Loucy (cell line): ENCODE data around the gene IL1R2.

Experiments
- H2AFZ ChIP-seq: fragments of 200-600 bp; sonication (generic); 2 replicates; pipeline ENCODE4 v1.6.0; 2016; ENCODE audit warnings: antibody characterized with exemption, mild to moderate bottlenecking, low read length, moderate library complexity
- H3F3A ChIP-seq: fragments of 200-600 bp; 2 replicates; pipeline ENCODE4 v1.6.0; 2016; ENCODE audit warnings: antibody characterized with exemption, low read depth, mild to moderate bottlenecking
- H3K27me3 ChIP-seq: fragments of 200-600 bp; sonication (generic); 2 replicates; pipeline ENCODE4 v1.6.1; 2014; ENCODE audit warnings: low read length, mild to moderate bottlenecking; ENCODE audit not compliant: insufficient read depth, poor library complexity, severe bottlenecking
- H3K36me3 ChIP-seq: fragments of 200-600 bp; sonication (generic); 2 replicates; pipeline ENCODE4 v1.6.1; 2016; ENCODE audit warnings: low read length; ENCODE audit not compliant: insufficient read depth
- H3K4me1 ChIP-seq: fragments of 200-600 bp; sonication (generic); 2 replicates; pipeline ENCODE4 v1.5.1; 2014; ENCODE audit warnings: low read length, mild to moderate bottlenecking; ENCODE audit not compliant: insufficient read depth, poor library complexity, severe bottlenecking
- H3K4me2 ChIP-seq: fragments of 200-600 bp; sonication (generic); 2 replicates; pipeline ENCODE4 v1.6.0; 2014; ENCODE audit warnings: antibody characterized with exemption, low read length, low read depth, mild to moderate bottlenecking; ENCODE audit not compliant: poor library complexity, severe bottlenecking
- H3K4me3 ChIP-seq: fragments of 200-600 bp; sonication (generic); 2 replicates; pipeline ENCODE4 v1.5.1; 2014; ENCODE audit warnings: low read length, mild to moderate bottlenecking, mixed read lengths; ENCODE audit not compliant: poor library complexity, severe bottlenecking
- H3K79me2 ChIP-seq: fragments of 200-600 bp; sonication (generic); 2 replicates; pipeline ENCODE4 v1.6.1; 2014; ENCODE audit warnings: low read length; ENCODE audit not compliant: insufficient read depth
- H3K9ac ChIP-seq: fragments of 200-600 bp; sonication (generic); 2 replicates; pipeline ENCODE4 v1.6.0; 2014; ENCODE audit warnings: mild to moderate bottlenecking, low read depth, low read length, moderate library complexity; ENCODE audit not compliant: poor library complexity, severe bottlenecking
- H3K9me2 ChIP-seq: fragments of 200-600 bp; sonication (generic); replicated peaks from 2 replicates; pipeline ENCODE4 v1.6.1; 2016; ENCODE audit warnings: low read depth, low read length, mixed read lengths
- H3K9me3 ChIP-seq: fragments of 200-600 bp; sonication (generic); 2 replicates; pipeline ENCODE4 v1.6.1; 2014; ENCODE audit warnings: mild to moderate bottlenecking, antibody characterized with exemption, low read length, low read depth; ENCODE audit not compliant: insufficient read depth
- H4K20me1 ChIP-seq: fragments of 200-600 bp; sonication (generic); 2 replicates; pipeline ENCODE4 v1.6.0; 2014; ENCODE audit warnings: antibody characterized with exemption, low read length, mild to moderate bottlenecking; ENCODE audit not compliant: insufficient read depth, poor library complexity, severe bottlenecking
- CTCF ChIP-seq: fragments of 200-600 bp; sonication (generic); conservative IDR thresholded peaks from 2 replicates; pipeline ENCODE4 v1.5.1; 2014; ENCODE audit warnings: mild to moderate bottlenecking, antibody characterized with exemption, low read length
- EZH2phosphoT487 ChIP-seq: fragments of 200-600 bp; IDR thresholded peaks from 2 replicates; pipeline ENCODE4 v1.6.1; 2018; ENCODE audit warnings: antibody characterized with exemption, mild to moderate bottlenecking, moderate library complexity, borderline replicate concordance

IL1R2 gene

GRCh38 chr2:102029405-102029804, 37.6 kb downstream of the IL1R2 start:
- no peaks in the 10 kb centered on the region for H3F3A ChIP-seq
- no peak overlapping the region for H3K4me3 ChIP-seq
- no peaks in the 10 kb centered on the region for H3K36me3 ChIP-seq
- H3K9me3 ChIP-seq, result no peaks in the 10 kb centered on the region
- no peaks in the 10 kb centered on the region for H3K9me2 ChIP-seq
- no peak overlapping the region for H3K4me2 ChIP-seq
- no peaks in the 10 kb centered on the region for H3K79me2 ChIP-seq
- no peak overlapping the region for H2AFZ ChIP-seq
- H3K27me3 ChIP-seq, result no peaks in the 10 kb centered on the region
- no peaks in the 10 kb centered on the region for H3K4me1 ChIP-seq
- TF ChIP-seq CTCF (no peak), EZH2phosphoT487 (no peak)
- no peaks in the 10 kb centered on the region for H4K20me1 ChIP-seq
- H3K9ac ChIP-seq, result no peak overlapping the region

- no peak overlapping the region for H2AFZ ChIP-seq
- no peaks in the 10 kb centered on the region for H3F3A ChIP-seq
- TF ChIP-seq CTCF, result no peak
- no peak for TF ChIP-seq EZH2phosphoT487
- H3K4me1 ChIP-seq, result no peaks in the 10 kb centered on the region
- no peak overlapping the region for H3K9ac ChIP-seq
- H3K36me3 ChIP-seq, result no peaks in the 10 kb centered on the region
- no peaks in the 10 kb centered on the region for H3K27me3 ChIP-seq
- H3K9me2 ChIP-seq, result no peaks in the 10 kb centered on the region
- no peak overlapping the region for H3K4me2 ChIP-seq
- no peaks in the 10 kb centered on the region for H3K79me2 ChIP-seq
- H3K9me3 ChIP-seq, result no peaks in the 10 kb centered on the region
- H3K4me3 ChIP-seq, result no peak overlapping the region
- H4K20me1 ChIP-seq, result no peaks in the 10 kb centered on the region
These were observed 38.2 kb downstream of the IL1R2 start for GRCh38 chr2:102029952-102030351.

GRCh38 chr2:102030502-102030854, 38.7 kb downstream of the IL1R2 start:
- no peaks in the 10 kb centered on the region for H3K9me3 ChIP-seq
- H3K9ac ChIP-seq, result no peak overlapping the region
- no peak for TF ChIP-seq CTCF
- TF ChIP-seq EZH2phosphoT487, result no peak
- no peaks in the 10 kb centered on the region for H3K36me3 ChIP-seq
- no peaks in the 10 kb centered on the region for H3K27me3 ChIP-seq
- H3K9me2 ChIP-seq, result no peaks in the 10 kb centered on the region
- no peaks in the 10 kb centered on the region for H4K20me1 ChIP-seq
- no peaks in the 10 kb centered on the region for H3F3A ChIP-seq
- no peak overlapping the region for H3K4me3 ChIP-seq
- H3K79me2 ChIP-seq, result no peaks in the 10 kb centered on the region
- H3K4me1 ChIP-seq, result no peaks in the 10 kb centered on the region
- no peak overlapping the region for H3K4me2 ChIP-seq
- H2AFZ ChIP-seq, result no peak overlapping the region
